GM23338 (cell line): ENCODE measurements around the gene WSB2. TPM values are rescaled to one million over a fixed set of nuclear protein-coding genes. Genes with fewer than 3 reads are reported as not detected.

Experiments
- ATAC-seq: fragments of 200-7000 bp; cut with Tn5 transposase; 3 replicates; pipeline ENCODE4 v1.9.1; 2020
- DNase-seq: peaks from one replicate; pipeline ENCODE4 v3.0.0-alpha.2; 2015; ENCODE audit warnings: low spot score
- H2AFZ ChIP-seq: fragments of 200-600 bp; sonication (generic); 2 replicates; pipeline ENCODE4 v1.8.0; 2016; ENCODE audit warnings: antibody characterized with exemption, mild to moderate bottlenecking, moderate library complexity
- H3F3A ChIP-seq: fragments of 200-600 bp; sonication (generic); replicated peaks from 2 replicates; pipeline ENCODE4 v1.8.0; 2017; ENCODE audit warnings: antibody characterized with exemption, mixed run types, low read depth
- H3K27ac ChIP-seq: fragments of 200-600 bp; sonication (generic); 2 replicates; pipeline ENCODE4 v1.6.1; 2016; ENCODE audit warnings: low read depth
- H3K27me3 ChIP-seq: fragments of 200-600 bp; sonication (generic); 2 replicates; pipeline ENCODE4 v1.8.0; 2016; ENCODE audit warnings: mild to moderate bottlenecking, mixed run types, moderate library complexity; ENCODE audit not compliant: insufficient read depth
- H3K36me3 ChIP-seq: fragments of 200-600 bp; sonication (generic); 2 replicates; pipeline ENCODE4 v1.8.0; 2016; ENCODE audit warnings: mild to moderate bottlenecking; ENCODE audit not compliant: insufficient read depth
- H3K4me1 ChIP-seq: fragments of 200-600 bp; sonication (generic); 2 replicates; pipeline ENCODE4 v1.8.0; 2016; ENCODE audit warnings: mild to moderate bottlenecking, moderate library complexity; ENCODE audit not compliant: insufficient read depth
- H3K4me2 ChIP-seq: fragments of 200-600 bp; sonication (generic); 2 replicates; pipeline ENCODE4 v1.7.1; 2017; ENCODE audit warnings: mixed run types
- H3K4me3 ChIP-seq: fragments of 200-600 bp; sonication (generic); 2 replicates; pipeline ENCODE4 v1.6.1; 2016; ENCODE audit warnings: mixed run types
- H3K79me2 ChIP-seq: fragments of 200-600 bp; sonication (generic); replicated peaks from 2 replicates; pipeline ENCODE4 v1.8.0; 2017; ENCODE audit warnings: mild to moderate bottlenecking; ENCODE audit not compliant: insufficient read depth
- H3K9me2 ChIP-seq: fragments of 200-600 bp; sonication (generic); 2 replicates; pipeline ENCODE4 v1.8.0; 2017; ENCODE audit not compliant: insufficient read depth
- H4K20me1 ChIP-seq: fragments of 200-600 bp; sonication (generic); replicated peaks from 2 replicates; pipeline ENCODE4 v1.8.0; 2017; ENCODE audit warnings: mild to moderate bottlenecking; ENCODE audit not compliant: insufficient read depth
- H3K27ac Mint-ChIP-seq: 2 replicates; pipeline ENCODE4 v1.8.0; 2020; ENCODE audit warnings: inconsistent platforms, mild to moderate bottlenecking, moderate library complexity, mixed read lengths
- H3K27me3 Mint-ChIP-seq: 3 replicates; pipeline ENCODE4 v1.8.0; 2022; ENCODE audit warnings: low read depth, mild to moderate bottlenecking, moderate library complexity, mixed read lengths, inconsistent platforms; ENCODE audit not compliant: insufficient read depth, poor library complexity
- H3K36me3 Mint-ChIP-seq: 3 replicates; pipeline ENCODE4 v1.8.0; 2021; ENCODE audit warnings: low read depth, mild to moderate bottlenecking, inconsistent platforms, moderate library complexity, mixed read lengths
- H3K4me1 Mint-ChIP-seq: 3 replicates; pipeline ENCODE4 v1.8.0; 2020; ENCODE audit warnings: mild to moderate bottlenecking, inconsistent platforms, mixed read lengths
- H3K4me3 Mint-ChIP-seq: 3 replicates; pipeline ENCODE4 v1.8.0; 2021; ENCODE audit warnings: moderate library complexity, mild to moderate bottlenecking, inconsistent platforms, mixed read lengths
- H3K9me3 Mint-ChIP-seq: 3 replicates; pipeline ENCODE4 v1.8.0; 2020; ENCODE audit warnings: moderate library complexity, mild to moderate bottlenecking, inconsistent platforms, mixed read lengths
- CREB1 ChIP-seq: fragments of 250-450 bp; sonication (Bioruptor Pico); IDR thresholded peaks from 2 replicates; pipeline ENCODE4 v1.5.0; 2020; ENCODE audit warnings: low read depth, mild to moderate bottlenecking, moderate library complexity
- CTCF ChIP-seq, 2 experiments: fragments of 200-600 bp in 1 of 2; sonication (generic) in 1 of 2; conservative IDR thresholded peaks; 2 replicates each; pipeline versions ENCODE4 v1.5.1 to v1.6.1; 2016 to 2017; ENCODE audit warnings: antibody characterized with exemption in 2 of 2, low read depth in 2 of 2, mild to moderate bottlenecking in 2 of 2, moderate library complexity in 1 of 2
- ETS1 ChIP-seq: IDR thresholded peaks from 2 replicates; pipeline ENCODE4 v1.6.1; 2016; ENCODE audit warnings: antibody characterized with exemption
- EZH2 ChIP-seq: fragments of 200-600 bp; sonication (generic); IDR thresholded peaks from one replicate; pipeline ENCODE4 v1.8.0; 2017; ENCODE audit warnings: antibody characterized with exemption, mild to moderate bottlenecking, low read depth; ENCODE audit not compliant: unreplicated experiment
- EZH2phosphoT487 ChIP-seq: fragments of 200-600 bp; sonication (generic); IDR thresholded peaks from one replicate; pipeline ENCODE4 v1.8.1; 2018; ENCODE audit warnings: antibody characterized with exemption; ENCODE audit not compliant: unreplicated experiment
- JUNB ChIP-seq: IDR thresholded peaks from one replicate; pipeline ENCODE4 v1.6.1; 2016; ENCODE audit warnings: antibody characterized with exemption; ENCODE audit not compliant: unreplicated experiment
- NANOG ChIP-seq: IDR thresholded peaks from 2 replicates; pipeline ENCODE4 v1.6.1; 2016; ENCODE audit warnings: antibody characterized with exemption, borderline replicate concordance
- REST ChIP-seq: IDR thresholded peaks from one replicate; pipeline ENCODE4 v1.6.1; 2018; ENCODE audit warnings: antibody characterized with exemption; ENCODE audit not compliant: unreplicated experiment
- STAT1 ChIP-seq: IDR thresholded peaks from one replicate; pipeline ENCODE4 v1.6.1; 2016; ENCODE audit warnings: antibody characterized with exemption; ENCODE audit not compliant: unreplicated experiment
- ZNF114 ChIP-seq: fragments of 250-450 bp; sonication (Bioruptor Pico); IDR thresholded peaks from 2 replicates; pipeline ENCODE4 v1.5.0; 2020; ENCODE audit warnings: mild to moderate bottlenecking, moderate library complexity
- ZNF331 ChIP-seq: fragments of 250-450 bp; sonication (Bioruptor Pico); IDR thresholded peaks from 2 replicates; pipeline ENCODE4 v1.5.0; 2020; ENCODE audit warnings: low read depth, mild to moderate bottlenecking, moderate library complexity
- ZNF462 ChIP-seq: fragments of 250-450 bp; sonication (Bioruptor Pico); IDR thresholded peaks from 2 replicates; pipeline ENCODE4 v1.5.0; 2020; ENCODE audit warnings: mild to moderate bottlenecking, moderate library complexity
- polyA plus RNA-seq: library from polyadenylated mRNA; unstranded; fragments of >200 nt; fragmentation: Nextera tagmentation; extraction: Ambion mirVana; gene quantifications from 2 replicates; pipeline ENCODE4 v1.2.1, GENCODE V29; 2016
- total RNA-seq: library from RNA; depleted of rRNA; stranded (reverse); fragments of >200 nt; shearing (Covaris generic); gene quantifications from 2 replicates; pipeline ENCODE4 v1.2.3, GENCODE V29; 2014

The WSB2 gene
- total and polyA plus RNA-seq, 2 experiments from 2014 or later, result 36.6 to 60.8 TPM

GRCh38 chr12:118073768-118074167 lies 12.8 kb upstream of the WSB2 start (continued):
- TF ChIP-seq REST (no peak), CTCF (conservative IDR thresholded peaks at IDR 0.05; ENCODE audit: low read depth in 2 of 2) (no peak), ZNF331 (CRISPR knock-in tag) (no peak), EZH2phosphoT487 (no peak), CREB1 (CRISPR knock-in tag) (no peak)

GRCh38 chr12:118070650-118071049 lies 9.7 kb upstream of the WSB2 start:
- Histone ChIP-seq H3K9me2 (no peaks in the 10 kb centered on the region), H3K4me2 (no peak overlapping the region), H3K79me2 (no peaks in the 10 kb centered on the region), H3K4me1 (no peaks in the 10 kb centered on the region), H3K36me3 (peaks cover 29% of the 10 kb centered on the region), H3F3A (peaks cover 23% of the 10 kb centered on the region), H2AFZ (no peak overlapping the region), H3K27me3 (no peaks in the 10 kb centered on the region), H3K4me3 (no peak overlapping the region), H3K27ac (no peak overlapping the region), H4K20me1 (no peaks in the 10 kb centered on the region; the same call in 1 of the 2 replicates)
- H3K9me3 Mint-ChIP-seq, result no peaks in the 10 kb centered on the region
- H3K27me3 Mint-ChIP-seq, result peaks cover 8% of the 10 kb centered on the region
- DNase-seq, result no peak
- no peak for ATAC-seq
- H3K36me3 Mint-ChIP-seq, result peaks cover 72% of the 10 kb centered on the region
- peak overlapping the region; percentile 51; the same call in 1 of the 2 replicates for H3K27ac Mint-ChIP-seq
- no peak overlapping the region for H3K4me3 Mint-ChIP-seq
- H3K4me1 Mint-ChIP-seq, result peaks cover 10% of the 10 kb centered on the region; the same call in 2 of the 3 replicates
- TF ChIP-seq ZNF462 (CRISPR knock-in tag), result no peak
- no peak for TF ChIP-seq EZH2
- no peak for TF ChIP-seq STAT1
- no peak for TF ChIP-seq ETS1
- TF ChIP-seq JUNB, result no peak
- no peak for TF ChIP-seq ZNF114
- TF ChIP-seq NANOG, result no peak
- TF ChIP-seq CREB1 (CRISPR knock-in tag), result no peak
- no peak for TF ChIP-seq ZNF331 (CRISPR knock-in tag)
